IPS-11a (cell line): ENCODE measurements around the gene TMF1.

Source experiments
- H3K4me3 ChIP-seq: one replicate; pipeline ENCODE4 v1.5.1; 2013; ENCODE audit warnings: low read depth, low read length, control low read depth

The TMF1 gene, protein sequence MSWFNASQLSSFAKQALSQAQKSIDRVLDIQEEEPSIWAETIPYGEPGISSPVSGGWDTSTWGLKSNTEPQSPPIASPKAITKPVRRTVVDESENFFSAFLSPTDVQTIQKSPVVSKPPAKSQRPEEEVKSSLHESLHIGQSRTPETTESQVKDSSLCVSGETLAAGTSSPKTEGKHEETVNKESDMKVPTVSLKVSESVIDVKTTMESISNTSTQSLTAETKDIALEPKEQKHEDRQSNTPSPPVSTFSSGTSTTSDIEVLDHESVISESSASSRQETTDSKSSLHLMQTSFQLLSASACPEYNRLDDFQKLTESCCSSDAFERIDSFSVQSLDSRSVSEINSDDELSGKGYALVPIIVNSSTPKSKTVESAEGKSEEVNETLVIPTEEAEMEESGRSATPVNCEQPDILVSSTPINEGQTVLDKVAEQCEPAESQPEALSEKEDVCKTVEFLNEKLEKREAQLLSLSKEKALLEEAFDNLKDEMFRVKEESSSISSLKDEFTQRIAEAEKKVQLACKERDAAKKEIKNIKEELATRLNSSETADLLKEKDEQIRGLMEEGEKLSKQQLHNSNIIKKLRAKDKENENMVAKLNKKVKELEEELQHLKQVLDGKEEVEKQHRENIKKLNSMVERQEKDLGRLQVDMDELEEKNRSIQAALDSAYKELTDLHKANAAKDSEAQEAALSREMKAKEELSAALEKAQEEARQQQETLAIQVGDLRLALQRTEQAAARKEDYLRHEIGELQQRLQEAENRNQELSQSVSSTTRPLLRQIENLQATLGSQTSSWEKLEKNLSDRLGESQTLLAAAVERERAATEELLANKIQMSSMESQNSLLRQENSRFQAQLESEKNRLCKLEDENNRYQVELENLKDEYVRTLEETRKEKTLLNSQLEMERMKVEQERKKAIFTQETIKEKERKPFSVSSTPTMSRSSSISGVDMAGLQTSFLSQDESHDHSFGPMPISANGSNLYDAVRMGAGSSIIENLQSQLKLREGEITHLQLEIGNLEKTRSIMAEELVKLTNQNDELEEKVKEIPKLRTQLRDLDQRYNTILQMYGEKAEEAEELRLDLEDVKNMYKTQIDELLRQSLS

DNA sequence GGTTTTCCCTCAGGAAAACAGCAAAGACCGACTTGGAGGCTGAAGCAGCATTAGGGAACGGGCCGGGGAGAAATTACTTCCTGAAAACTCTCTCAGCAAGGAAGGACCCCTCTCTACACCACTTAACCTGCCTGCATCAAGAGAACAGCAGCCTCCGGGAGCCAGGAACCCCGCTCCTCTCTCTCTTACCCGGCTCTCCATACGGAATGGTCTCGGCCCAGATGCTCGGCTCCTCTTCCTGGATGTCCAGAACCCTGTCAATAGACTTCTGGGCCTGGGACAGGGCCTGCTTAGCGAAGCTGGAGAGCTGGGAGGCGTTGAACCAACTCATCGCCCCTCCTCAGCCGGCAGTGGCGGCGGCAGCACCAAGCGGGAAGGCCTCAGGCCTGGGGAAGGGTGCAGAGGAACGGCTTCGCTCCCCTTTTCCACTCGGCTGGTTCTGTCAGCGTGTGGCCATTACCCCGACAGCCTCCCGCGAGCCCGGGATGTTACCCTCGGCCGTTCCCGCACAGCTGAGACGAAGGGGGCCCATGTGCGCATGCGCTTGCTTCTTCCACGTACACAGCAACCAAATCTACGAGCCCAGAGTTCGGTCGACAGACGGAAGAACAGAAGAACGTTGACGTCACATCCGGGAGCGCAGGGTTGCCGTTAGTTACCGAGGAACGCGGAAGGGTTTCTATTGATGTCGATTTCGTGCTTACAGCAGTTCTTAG lies at the start of gene TMF1:
TMF1 (minus strand) TSS at position 578 of the 716 bp plus-strand sequence; CDS start at position 331, 247 bp downstream.
- peak within 1 kb of the TSS; percentile 91 for H3K4me3 ChIP-seq

DNA sequence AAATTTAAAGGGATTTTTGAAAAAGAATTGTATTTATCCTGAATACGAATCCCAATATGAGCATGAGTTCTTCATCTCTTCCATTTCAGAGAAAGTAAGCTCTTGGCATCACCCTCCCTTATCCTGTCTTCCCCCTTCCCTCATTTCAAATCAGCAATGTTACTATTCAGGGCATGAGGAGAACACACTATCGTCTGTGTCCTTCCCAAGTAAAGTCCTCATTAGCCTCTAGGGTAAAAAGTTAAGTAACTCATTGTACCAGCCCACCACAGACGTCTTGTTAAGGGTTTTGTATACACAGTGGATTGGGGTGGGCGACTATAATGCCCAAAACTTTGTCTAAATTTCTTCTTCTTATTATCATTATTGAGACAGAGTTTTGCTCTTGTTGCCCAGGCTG lies 47.4 kb upstream of the TMF1 start:
- H3K4me3 ChIP-seq: no peak overlapping the region

DNA sequence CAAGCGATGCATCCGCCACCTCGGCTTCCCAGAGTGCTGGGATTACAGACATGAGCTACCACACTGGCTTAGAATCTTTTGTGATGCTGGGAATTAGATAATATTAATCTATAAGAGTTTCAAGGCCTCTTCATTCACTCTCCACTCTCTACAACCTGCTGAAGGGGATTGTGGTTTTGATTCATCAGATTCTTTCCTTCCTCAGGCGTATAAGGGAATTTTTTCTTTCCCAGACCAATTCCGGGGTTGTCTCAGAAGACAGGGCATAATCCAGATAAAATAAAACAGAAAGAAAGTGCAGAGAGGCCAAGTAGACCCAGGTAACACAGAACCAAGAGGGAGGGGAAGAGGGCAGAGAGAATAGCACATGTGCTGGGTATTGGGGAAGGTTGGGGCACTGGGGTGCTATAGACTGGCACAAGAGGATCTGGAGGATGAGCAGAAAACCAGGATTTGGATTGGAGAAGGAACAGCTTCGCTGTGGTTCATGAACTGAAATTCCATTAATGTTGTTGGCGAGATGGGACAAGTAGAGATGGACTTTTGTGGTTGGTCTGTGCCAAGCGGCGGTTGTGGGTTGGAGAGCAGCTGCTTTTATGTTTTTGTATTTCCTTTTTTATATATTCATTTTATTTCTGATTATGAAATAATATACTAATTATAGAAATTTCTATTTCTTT lies 45.4 kb upstream of the TMF1 start:
- no peak overlapping the region for H3K4me3 ChIP-seq

DNA sequence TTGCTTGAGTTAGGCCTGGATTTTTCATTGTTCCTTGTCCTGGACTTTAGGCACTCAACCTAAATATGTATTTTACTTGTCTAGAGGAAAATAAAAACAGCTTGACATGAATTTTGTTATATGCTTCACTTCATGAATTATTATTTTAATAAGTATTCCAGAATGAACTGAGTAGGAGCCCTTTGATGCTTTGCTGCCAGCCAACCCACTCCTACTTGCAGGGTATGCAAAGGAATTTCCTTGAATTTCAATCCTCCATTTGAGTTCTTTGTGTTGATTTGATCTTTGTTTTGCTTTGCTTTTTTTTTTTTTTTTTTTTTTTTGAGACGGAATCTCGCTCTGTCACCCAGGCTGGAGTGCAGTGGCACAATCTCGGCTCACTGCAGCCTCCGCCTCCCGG lies 44.2 kb upstream of the TMF1 start:
- H3K4me3 ChIP-seq: no peak overlapping the region

DNA sequence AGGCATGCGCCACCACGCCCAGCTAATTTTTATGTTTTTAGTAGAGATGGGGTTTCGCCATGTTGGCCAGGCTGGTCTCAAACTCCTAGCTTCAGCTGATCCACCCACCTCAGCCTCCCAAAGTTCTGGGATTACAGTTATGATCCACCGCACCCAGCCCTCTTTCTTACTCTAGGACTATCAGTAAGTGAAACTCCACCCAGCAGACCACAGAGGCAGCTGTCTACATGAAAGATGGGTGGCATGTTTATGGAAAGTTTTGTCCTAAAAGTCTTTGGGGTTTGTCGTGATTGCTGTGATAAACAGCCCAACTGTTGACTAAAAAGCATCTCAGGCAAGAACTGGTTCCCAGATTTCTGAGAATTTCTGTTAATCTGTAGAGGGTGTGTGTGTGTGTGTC lies 43.5 kb upstream of the TMF1 start:
- H3K4me3 ChIP-seq: no peak overlapping the region

DNA sequence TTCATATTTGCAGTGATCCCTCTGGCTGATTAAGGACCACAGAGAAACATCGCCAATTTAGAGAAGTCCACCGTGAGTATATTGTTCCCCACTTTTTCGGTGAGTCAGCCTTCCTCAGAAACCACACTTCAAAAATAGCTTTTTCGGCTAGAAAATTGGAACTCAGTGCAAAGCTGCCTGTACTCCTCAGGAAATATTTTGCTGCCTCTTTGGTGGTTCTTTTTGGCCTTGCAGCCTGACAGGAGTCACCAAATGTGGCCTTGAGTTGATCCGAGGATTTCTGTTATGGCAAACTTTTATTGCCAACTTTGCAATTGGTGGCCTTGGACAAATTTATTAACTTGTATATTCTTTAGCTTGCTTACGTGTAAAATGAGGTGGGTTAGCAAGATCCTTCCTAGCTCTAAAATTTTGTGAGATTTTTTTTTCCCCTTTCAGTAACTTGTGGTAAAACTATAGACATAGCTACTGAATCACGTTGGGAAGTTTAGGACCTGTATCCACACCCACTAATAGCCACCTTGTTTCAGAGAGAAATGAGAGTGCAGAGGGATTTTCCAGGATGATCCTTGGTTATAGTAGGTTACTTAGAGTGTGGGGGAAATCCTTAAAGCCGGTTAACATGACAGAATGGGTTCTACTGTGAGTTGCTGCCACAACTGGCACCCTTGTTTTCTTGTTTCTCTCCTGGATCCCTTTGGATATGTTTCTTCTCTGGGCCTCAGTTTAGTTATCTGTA lies 42.5 kb upstream of the TMF1 start:
- no peak overlapping the region for H3K4me3 ChIP-seq

DNA sequence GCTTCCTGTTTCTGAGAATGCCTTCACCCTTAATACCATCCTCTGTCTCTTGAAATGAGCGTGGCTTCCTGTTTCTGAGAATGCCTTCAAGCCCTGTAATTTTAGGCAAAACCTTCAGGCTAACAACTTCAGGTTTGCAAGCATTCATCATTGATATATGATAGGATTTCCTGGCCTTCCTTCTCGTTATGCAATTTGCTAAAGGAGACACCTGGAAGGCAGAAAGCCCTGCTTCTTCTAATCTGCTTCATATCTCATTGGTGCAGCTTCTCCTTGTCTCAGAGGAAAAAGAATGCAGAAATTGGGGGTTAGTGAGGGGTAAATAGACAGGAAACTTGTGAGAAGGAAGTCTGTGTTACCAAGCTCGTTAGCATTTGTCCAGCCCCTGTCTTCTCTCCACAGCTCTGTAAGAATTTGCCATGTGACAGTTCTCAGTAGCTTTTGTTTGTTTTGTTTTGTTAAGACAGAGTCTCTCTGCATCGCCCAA lies 39.9 kb upstream of the TMF1 start:
- no peak overlapping the region for H3K4me3 ChIP-seq

DNA sequence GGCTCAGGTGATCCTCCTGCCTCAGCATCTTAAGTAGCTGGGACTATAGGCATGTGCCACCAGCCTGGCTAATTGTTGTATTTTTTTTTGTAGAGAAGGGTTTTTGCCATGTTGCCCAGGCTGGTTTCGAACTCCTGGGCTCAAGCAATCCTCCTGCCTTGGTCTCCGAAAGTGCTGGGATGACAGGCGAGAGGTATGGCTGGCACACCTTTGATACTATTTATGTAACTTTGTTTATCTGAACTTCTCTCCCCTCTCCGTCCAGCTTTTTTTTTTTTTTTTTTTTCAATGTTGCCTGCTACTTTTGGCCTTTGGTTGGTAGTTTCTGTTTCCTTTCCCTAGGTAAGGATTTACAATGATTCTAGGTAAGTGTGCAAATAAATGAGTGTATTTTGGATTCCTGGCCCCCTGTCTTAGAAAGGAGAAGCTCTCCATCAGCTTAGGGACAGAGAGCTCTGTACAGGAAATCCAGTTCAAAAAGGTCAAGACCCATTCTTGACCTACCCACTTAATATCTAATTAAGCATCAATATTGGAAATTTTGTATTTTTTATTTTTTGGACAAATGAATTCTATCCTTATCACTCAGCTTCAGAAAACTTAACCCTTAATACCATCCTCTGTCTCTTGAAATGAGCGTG lies 39.4 kb upstream of the TMF1 start:
- no peak overlapping the region for H3K4me3 ChIP-seq

DNA sequence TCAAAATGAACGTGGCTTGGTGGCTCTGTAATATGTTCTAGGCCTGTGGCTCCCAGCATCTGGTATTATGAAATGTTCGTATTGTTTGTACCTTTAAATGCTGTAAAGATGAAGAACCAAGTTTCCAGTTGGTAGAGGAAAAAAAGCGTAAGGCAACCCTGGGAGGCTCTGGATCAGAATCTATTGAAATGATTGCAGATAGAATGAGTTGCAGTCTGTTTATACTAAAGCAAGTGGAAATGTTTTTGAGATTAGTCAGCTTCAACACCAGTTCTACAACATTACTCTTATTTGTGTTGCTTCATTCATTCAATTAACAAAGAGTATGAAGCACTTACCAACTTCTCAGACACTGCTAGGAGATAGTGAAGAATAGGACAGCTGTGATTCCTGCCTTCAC lies 37.9 kb upstream of the TMF1 start:
- no peak overlapping the region for H3K4me3 ChIP-seq

DNA sequence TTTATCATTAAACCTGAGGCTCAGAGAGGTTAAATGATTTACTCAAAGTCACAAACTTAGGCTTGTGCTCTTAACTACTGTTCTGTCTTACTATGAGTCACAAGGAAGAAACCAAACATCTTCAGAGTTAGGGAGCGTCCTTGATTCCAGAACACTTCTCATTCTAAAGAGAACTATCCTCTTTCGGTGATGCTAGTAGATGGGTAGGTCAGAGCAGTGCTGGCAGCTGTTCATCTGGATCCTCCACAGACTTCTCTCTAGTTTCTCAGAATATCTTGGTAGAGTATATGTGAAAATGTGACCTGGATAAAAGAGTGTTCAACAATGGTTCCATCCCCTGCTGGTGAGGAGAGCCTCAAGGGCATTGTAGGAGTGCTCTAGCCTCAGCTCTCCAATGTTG lies 35.9 kb upstream of the TMF1 start:
- no peak overlapping the region for H3K4me3 ChIP-seq

DNA sequence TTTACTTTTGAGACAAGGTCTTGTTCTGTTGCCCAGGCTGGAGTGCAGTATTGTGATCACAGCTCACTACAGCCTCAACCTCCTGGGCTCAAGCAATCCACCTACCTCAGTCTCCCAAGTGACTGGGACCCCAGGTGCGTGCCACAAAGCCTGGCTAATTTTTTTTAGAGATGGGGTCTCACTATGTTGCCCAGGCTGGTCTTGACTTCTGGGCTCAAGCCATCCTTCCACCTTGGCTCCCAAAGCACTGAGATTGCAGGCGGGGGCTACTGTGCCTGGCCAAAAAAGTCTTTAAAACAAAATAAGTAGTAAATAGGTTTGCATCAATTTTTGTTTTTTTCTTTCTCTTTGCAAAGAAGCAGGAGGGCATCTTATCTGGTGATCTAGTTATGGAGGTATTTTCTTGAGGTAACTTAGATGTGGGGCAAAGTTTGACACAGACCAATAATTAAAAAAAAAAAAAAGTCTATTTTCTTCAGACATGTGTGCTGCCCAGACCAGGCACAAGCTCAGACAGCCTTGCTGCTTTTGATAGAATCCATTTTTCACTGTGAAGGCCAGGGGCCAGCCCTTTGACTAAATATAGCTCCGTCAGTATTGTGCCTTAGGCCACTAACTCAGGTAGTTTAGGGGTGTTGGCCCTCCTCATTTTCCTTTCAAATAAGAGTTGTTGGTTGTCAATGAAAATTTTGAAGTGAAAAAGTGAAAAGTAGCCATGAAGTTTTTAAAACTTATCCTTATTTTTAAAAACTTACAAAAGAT lies 35.1 kb upstream of the TMF1 start:
- no peak overlapping the region for H3K4me3 ChIP-seq

DNA sequence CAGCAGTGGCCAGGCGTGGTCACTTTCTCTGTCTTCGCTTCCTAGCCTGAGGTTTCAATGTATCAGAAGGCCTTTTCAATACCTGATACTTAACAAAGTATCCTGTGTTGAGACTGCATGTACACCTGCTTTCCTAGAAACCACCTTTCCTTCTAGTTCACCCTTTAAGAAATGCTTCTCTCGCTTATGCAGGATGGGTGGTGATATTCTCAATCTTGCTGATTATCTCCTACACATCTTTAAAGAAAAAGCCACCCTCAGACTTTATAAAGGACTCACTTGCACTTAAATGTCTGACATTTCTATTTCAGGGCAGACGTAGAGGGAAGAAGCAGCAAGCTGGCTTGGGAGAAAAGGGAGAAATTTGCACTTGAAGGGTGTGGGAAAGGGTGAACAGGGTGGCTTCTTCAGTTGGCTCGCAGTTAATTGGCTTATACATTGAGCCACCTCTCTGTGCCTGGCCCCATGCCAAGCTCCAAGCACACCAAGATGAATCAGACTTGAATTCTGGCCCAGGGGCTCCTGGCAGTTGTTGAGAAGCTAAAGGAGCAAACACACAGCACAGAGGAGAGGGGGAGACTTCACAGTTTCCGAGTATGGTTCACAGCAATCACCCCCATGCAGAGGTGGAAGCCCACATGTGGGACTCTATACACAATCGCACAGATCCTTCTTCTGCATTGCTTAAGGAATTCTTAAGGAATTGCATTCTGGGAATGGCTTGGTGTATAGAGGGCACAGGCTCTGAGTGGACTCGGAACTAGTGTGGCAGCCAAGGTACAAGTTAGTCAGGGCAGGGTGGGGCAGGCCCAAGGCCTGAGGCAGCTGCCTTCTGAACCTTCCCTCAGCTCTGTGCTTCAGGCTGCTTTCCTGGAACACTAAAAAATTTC lies 33.9 kb upstream of the TMF1 start:
- H3K4me3 ChIP-seq: peak overlapping the region; percentile 87

DNA sequence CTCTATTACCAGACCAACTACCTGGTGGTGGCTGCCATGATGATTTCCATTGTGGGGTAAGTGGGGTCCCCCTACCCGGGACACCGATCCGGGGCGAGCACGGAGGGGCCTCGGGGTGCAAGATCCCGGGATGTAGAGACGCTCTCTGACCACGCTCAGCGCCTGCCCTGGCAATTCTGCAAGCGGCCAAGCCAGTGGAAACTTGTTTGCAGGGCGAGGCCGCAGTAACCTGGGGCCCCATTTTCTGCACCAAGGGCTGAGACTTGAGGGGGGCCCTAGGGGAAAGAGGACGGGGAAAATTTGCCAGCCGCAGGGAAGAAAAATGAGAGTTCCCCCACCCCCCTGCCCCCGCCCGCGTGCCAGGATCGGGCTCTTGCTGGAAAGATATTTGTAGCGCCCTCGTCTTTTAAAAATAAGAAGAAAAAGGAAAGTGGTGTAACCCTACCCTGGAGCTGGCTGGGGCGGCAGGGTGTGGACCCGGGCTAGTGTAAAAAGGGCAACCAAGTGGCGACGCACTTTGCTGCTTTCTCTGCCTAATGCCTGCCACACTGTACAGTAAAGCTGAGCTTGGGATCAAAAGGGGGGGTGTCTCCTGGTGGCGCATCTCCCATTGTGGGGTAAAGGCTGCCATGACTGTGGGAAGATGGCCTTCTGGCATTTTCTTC lies 33.2 kb upstream of the TMF1 start:
- H3K4me3 ChIP-seq: peak overlapping the region; percentile 87

DNA sequence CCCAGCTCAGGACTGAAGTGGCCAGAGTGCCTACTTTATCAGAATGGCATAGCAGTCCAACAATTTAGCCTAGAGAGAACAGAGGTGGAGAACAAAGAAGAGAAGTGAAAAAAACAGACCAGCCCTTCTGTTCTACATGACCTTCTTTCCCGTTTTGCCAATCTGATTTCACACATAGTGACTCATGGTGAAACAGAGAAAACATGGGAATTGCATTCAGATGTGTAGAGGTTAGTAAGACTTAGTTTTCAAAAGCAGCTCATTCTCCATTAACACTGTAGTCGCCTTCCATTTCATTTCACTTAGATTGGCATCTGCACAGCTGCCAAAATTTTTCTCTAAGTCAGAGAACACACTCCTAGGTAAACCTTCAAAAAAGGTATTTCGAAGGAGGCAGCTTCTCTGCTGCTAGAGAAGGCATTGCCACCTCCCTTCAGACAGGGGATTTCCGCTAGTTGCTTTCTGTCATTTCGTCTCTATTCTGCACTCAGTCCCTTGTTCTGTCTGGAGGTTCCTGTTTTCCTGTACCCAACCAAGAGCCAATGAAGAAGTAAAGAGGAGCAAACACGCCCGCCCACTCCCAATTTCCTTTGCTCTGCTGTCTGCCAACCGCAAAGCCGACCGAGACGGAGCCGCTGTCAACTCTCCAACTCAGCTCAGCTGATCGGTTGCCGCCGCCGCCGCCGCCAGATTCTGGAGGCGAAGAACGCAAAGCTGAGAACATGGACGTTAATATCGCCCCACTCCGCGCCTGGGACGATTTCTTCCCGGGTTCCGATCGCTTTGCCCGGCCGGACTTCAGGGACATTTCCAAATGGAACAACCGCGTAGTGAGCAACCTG lies 32.4 kb upstream of the TMF1 start, which contains the start of gene ARL6IP5:
ARL6IP5 (plus strand) TSS at position 612 of the 842 bp plus-strand sequence; CDS start at position 723, 111 bp downstream.
- H3K4me3 ChIP-seq: peak within 1 kb of the TSS; percentile 87

DNA sequence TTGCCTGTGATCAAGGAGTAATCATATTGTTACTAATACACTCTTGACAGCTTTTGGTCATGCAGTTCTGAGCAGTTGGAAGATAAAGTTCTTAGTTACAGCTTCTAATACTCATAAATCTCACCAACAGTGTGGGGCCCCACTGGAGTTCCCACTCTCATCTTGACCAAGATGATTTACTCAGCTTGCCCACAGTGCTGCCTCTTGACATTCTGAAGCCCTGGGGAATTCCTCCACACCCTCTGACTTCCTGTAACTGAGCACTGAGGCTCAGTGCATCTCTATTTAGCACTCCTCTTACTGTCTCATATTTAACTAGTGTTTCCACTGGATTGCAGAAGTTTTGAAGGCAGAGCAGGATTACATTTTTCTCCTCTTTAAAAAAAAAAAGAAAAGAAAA lies 30.7 kb upstream of the TMF1 start:
- H3K4me3 ChIP-seq: no peak overlapping the region

DNA sequence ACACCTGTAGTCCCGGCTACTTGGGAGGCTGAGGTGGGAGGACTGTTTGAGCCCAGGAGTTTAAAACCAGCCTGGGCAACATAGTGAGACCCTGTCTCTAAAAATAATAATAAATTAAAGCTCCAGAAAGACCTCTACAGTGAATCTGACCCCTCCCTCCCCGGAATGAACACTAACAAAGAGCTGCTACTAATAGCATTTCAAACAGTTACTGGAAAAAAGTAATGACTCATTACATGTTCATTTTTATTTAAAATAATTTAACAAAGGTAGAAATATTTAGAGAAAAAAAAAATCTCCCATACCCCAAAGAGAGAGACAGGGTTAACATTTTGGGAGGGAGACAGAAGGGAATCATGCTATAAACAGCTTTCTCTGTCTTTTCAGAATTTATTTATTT lies 30.2 kb upstream of the TMF1 start:
- H3K4me3 ChIP-seq: no peak overlapping the region
